ENCODE measurements around the gene ZNF576. TPM values are rescaled to one million over a fixed set of nuclear protein-coding genes. Genes with fewer than 3 reads are reported as not detected.
"Not testable (repeated sequence)": the region's sequence is repeated elsewhere in the genome, so short reads cannot be mapped to it uniquely, and the experiment has no call there.

Gene ZNF576
- total RNA-seq, 1 donor from 2014 or later: 6.8 TPM

DNA sequence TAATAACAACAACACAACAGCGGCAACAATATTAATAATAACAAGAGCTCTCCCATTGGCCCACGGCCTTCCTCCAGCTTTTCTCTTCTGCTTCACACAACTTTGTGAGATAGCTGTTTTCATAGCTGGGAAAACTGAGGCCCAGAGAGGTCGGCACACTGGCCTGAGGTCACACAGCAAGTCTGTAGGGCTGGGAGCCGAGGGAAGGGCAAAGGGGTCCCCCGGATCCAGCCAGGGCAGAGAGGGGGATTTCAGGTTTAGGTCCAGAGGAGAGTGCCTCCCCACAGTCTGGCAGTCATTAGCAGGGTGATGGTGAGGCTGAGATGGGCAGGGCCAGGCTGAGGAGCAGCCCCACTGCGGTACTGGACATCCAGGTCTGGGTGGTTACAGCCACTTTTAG is 52.2 kb downstream of the ZNF576 start:
- Histone ChIP-seq H3K9ac (ENCODE audit: low read depth in 1 of 3, low read length in 3 of 3) (no peak overlapping the region), H3K27me3 (ENCODE audit: control insufficient read depth in 3 of 3, insufficient read depth in 3 of 3, low read length in 3 of 3) (no peaks in the 10 kb centered on the region), H3K27ac (ENCODE audit: low read depth, low read length) (no peak overlapping the region), H3K9me3 (ENCODE audit: control insufficient read depth in 3 of 3, low read length in 3 of 3) (peaks cover 0 to 4% (median 0%) of the 10 kb centered on the region in 3 donors), H3K4me1 (ENCODE audit: control insufficient read depth in 3 of 3, insufficient read depth in 3 of 3, low read length in 3 of 3) (peaks cover 0 to 3% (median 0%) of the 10 kb centered on the region in 3 donors), H3K4me3 (ENCODE audit: low read length in 3 of 3) (no peak overlapping the region), H3K36me3 (ENCODE audit: control insufficient read depth in 3 of 3, insufficient read depth in 3 of 3, low read length in 3 of 3) (peaks cover 2 to 8% (median 3%) of the 10 kb centered on the region in 3 donors)

- Histone ChIP-seq H3K4me3 (ENCODE audit: low read length in 3 of 3) (no peak overlapping the region), H3K27ac (ENCODE audit: low read depth, low read length) (no peak overlapping the region), H3K27me3 (ENCODE audit: control insufficient read depth in 3 of 3, insufficient read depth in 3 of 3, low read length in 3 of 3) (no peaks in the 10 kb centered on the region), H3K9me3 (ENCODE audit: control insufficient read depth in 3 of 3, low read length in 3 of 3) (peaks cover 0 to 4% (median 0%) of the 10 kb centered on the region in 3 donors), H3K4me1 (ENCODE audit: control insufficient read depth in 3 of 3, insufficient read depth in 3 of 3, low read length in 3 of 3) (peaks cover 0 to 3% (median 0%) of the 10 kb centered on the region in 3 donors), H3K9ac (ENCODE audit: low read depth in 1 of 3, low read length in 3 of 3) (no peak overlapping the region), H3K36me3 (ENCODE audit: control insufficient read depth in 3 of 3, insufficient read depth in 3 of 3, low read length in 3 of 3) (peaks cover 2 to 8% (median 3%) of the 10 kb centered on the region in 3 donors)
Measured at GRCh38 chr19:43649514-43649913, 53.1 kb downstream of the ZNF576 start.

- H3K27me3 ChIP-seq (ENCODE audit: control insufficient read depth in 3 of 3, insufficient read depth in 3 of 3, low read length in 3 of 3); H3K4me1 ChIP-seq (ENCODE audit: control insufficient read depth in 3 of 3, insufficient read depth in 3 of 3, low read length in 3 of 3); H3K9me3 ChIP-seq (ENCODE audit: control insufficient read depth in 3 of 3, low read length in 3 of 3); H3K36me3 ChIP-seq (ENCODE audit: control insufficient read depth in 3 of 3, insufficient read depth in 3 of 3, low read length in 3 of 3); H3K27ac ChIP-seq (ENCODE audit: low read depth, low read length); H3K9ac ChIP-seq (ENCODE audit: low read depth in 1 of 3, low read length in 3 of 3); H3K4me3 ChIP-seq (ENCODE audit: low read length in 3 of 3): not testable (repeated sequence)
Measured at GRCh38 chr19:43650276-43650675, 53.9 kb downstream of the ZNF576 start.

Other genes with a start within 250 kb of the ZNF576 start
- 5.2 TPM for gene CD177, start 242.9 kb upstream of the ZNF576 start, total RNA-seq
- gene TEX101, start 181.7 kb upstream of the ZNF576 start, total RNA-seq: not detected
- gene LYPD3, start 131.0 kb upstream of the ZNF576 start, total RNA-seq: not detected
- 4.7 TPM for gene PHLDB3, start 91.8 kb upstream of the ZNF576 start, total RNA-seq
- gene ETHE1, start 69.4 kb upstream of the ZNF576 start, total RNA-seq: 32.4 TPM
- gene ZNF575, start 63.4 kb upstream of the ZNF576 start, total RNA-seq: not detected
- gene XRCC1, start 21.1 kb upstream of the ZNF576 start, total RNA-seq: 7.3 TPM
- 6.8 TPM for gene PINLYP, start 20.8 kb upstream of the ZNF576 start, total RNA-seq
- gene IRGQ, start 461 bp upstream of the ZNF576 start, total RNA-seq: 24.5 TPM
- gene SRRM5, start 15.5 kb downstream of the ZNF576 start, total RNA-seq: not detected
- gene ZNF428, start 23.0 kb downstream of the ZNF576 start, total RNA-seq: 44.9 TPM
- 7.8 TPM for gene CADM4, start 43.3 kb downstream of the ZNF576 start, total RNA-seq
- gene PLAUR, start 73.6 kb downstream of the ZNF576 start, total RNA-seq: 2.1 TPM
- gene IRGC, start 119.5 kb downstream of the ZNF576 start, total RNA-seq: not detected
- gene SMG9, start 158.4 kb downstream of the ZNF576 start, total RNA-seq: 6.3 TPM
- 1.0 TPM for gene KCNN4, start 184.4 kb downstream of the ZNF576 start, total RNA-seq
- gene LYPD5, start 205.9 kb downstream of the ZNF576 start, total RNA-seq: not detected
- gene ZNF283, start 230.7 kb downstream of the ZNF576 start, total RNA-seq: 21.4 TPM